Measurements from ENCODE around the gene S1PR3.

S1PR3 gene

GRCh38 chr9:88969646-88970373 is 21.5 kb upstream of the S1PR3 start:
- DNase-seq (ENCODE audit: low spot score): no peak

DNA sequence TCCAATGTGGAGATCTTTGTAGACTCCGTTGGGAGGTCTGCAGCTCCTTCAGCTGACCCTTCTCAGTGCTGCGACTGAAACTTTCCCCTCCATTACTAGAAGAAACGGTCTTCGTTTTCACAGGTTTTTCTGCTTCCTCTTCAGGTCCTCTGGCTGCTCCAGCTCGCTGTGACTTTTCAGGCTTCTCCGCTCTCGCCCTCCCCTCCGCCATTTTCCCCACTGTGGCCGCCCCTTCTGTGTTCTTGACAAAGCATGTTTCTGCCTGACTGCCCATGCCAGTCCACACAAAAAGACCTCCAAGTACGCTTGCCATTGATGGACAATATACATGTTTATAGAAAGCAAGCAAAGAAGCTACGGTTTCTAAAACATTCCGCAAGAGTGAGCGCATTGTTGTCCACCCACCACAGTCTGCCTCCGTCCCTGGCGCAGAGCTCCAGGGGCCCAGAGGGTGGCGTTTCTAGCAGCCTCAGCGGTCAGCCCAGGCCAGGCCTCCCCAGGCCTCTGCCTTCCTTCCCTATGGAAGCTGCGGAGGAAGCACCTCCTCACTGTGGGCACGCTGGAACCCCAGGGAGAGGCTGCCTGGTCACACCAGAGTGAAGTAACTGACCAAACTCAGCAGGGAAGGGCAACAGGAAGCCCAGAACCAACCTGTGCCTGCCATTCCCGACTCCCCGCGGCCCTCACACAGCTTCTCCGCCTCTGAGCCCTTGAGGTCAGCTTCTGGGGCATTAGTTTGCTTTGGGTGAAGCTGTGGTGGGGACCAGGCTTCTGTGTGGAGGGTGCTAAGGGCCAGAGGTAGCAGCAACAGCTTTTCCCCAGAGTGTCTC is 19.9 kb upstream of the S1PR3 start:
- no peak for DNase-seq (ENCODE audit: low spot score)

DNA sequence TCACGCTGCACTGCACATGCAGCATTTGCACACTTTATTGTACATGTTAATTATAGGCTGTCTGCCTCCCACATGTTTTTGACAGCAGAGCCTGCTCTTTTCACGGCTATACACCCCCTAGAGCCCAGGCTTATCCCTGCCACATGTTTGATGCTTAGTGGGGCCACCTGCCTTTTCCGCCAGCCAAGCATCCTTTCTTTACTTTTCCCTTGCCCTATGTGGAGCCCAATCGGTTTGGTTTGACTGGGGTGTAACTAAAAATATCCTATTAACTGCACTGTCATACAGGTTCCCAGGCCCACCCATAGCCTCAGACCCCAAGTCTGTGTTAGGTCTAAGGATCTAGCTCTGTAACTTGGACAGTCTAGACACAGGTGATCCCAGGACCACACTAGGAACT is 18.9 kb upstream of the S1PR3 start:
- no peak for DNase-seq (ENCODE audit: low spot score)

- no peak for DNase-seq (ENCODE audit: low spot score)
Measured at GRCh38 chr9:88973281-88974045, 17.8 kb upstream of the S1PR3 start.

DNA sequence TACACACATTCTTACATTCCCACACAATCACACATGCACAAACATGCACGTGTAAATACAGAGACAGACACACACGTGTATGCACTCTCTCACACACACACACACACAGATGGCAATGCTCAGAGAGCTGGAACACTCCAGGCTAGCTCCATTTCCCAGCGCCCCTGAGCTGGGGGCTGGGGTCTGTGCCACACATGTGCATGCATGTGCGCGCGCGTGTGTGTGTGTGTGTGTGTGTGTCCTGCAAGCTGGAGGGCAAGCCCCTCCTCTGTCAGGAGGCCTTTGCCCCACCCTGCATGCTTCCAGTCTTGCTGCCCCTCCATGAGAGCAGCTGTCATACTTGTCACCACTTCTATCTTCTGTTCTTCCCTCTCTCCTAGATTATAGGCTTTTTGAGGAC is 16.6 kb upstream of the S1PR3 start:
- no peak for DNase-seq (ENCODE audit: low spot score)

DNA sequence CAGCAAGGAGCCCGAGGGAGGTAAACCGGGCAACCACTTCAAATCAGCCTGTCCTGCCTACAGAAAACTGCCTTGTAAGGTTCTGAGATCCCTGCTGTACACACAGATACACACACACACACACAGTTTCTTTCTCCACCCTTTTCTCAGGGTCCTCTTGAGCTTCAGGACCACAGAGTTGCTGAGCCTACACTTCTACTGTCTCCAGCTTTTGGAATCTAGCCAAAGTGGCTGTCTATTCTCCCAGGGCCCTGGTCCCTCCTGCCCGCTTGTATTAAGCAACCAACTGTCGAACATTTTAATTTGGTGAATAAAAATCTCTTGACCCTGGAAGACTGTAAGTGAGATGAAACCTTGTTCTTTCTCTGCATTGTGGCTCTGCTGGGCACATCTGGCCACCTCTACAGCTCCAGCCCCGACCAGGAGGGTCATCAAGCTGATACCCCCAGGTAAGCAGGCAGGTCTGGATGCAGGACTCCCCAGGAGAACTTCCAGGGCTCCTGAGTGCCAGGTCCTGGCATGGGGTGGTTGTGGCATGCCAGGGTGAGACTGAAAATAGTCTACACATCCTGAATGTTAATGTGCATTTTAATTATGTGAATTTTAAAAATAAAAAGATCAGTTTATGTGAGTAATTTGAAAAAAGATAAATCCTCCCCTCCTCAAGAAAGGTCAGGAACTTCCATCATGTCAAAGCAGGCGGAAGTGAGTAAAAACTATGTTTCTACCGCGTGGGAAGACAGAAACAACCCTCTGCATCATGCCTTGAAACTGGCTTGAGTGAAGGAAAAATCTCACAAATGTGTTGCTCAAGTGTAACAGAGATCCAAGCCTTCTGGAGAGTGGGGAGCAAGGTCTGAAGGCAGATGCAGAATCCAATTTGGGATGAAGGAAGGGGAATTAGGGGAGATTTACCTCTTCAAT is 15.0 kb upstream of the S1PR3 start:
- DNase-seq (ENCODE audit: low spot score): no peak

- DNase-seq (ENCODE audit: low spot score): no peak
Measured at GRCh38 chr9:88976890-88977257, 14.4 kb upstream of the S1PR3 start.

GRCh38 chr9:88978034-88978433 is 13.2 kb upstream of the S1PR3 start:
- DNase-seq (ENCODE audit: low spot score): no peak

DNA sequence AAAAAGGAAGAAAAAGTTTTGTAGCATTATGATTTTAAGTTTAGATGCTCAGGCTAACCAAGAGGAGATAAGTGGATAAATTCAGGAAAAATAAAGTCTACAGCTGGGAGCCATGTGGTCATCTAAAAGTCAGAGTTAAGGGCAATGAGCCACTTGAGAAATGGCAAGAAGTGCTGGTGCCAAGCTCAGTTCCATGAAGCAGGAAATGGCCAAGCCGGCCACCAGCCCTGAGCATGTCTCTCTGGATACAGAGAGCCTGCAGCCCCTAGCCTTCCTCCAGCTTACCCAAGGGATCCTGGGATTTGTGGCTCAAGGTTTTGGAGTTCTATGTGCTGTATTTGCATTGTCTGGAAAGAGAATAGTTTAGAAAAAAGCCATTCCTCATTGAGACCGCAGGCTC is 12.2 kb upstream of the S1PR3 start:
- DNase-seq (ENCODE audit: low spot score): peak; percentile 19

- no peak for DNase-seq (ENCODE audit: low spot score)
Measured at GRCh38 chr9:88979791-88980190, 11.5 kb upstream of the S1PR3 start.

DNA sequence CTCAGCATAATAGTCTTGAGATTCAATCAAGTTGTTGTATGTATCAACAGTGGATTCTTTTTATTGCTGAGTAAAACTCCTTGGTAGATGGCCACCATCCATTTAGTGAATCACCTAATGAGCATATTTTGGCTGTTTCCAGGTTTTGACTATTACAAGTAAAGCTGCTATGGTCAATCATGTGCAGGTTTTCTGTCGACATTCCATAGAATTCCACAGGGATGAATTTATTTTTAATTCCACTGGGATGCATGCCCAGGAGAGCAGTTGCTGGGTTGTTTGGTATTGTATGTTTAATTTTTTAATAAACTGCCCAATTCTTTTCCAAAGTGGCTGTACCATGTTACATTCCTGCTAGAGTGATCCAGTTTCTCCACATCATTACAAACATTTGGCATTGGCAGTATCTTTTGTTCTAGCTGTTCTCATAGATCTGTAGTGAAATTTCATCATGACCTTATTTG is 10.5 kb upstream of the S1PR3 start:
- DNase-seq (ENCODE audit: low spot score): peak; percentile 83

- no peak for DNase-seq (ENCODE audit: low spot score)
Measured at GRCh38 chr9:88983865-88984542, 7.3 kb upstream of the S1PR3 start.

- DNase-seq (ENCODE audit: low spot score): no peak
Measured at GRCh38 chr9:88984543-88984883, 6.8 kb upstream of the S1PR3 start.

- no peak for DNase-seq (ENCODE audit: low spot score)
Measured at GRCh38 chr9:88985616-88986015, 5.7 kb upstream of the S1PR3 start.

DNA sequence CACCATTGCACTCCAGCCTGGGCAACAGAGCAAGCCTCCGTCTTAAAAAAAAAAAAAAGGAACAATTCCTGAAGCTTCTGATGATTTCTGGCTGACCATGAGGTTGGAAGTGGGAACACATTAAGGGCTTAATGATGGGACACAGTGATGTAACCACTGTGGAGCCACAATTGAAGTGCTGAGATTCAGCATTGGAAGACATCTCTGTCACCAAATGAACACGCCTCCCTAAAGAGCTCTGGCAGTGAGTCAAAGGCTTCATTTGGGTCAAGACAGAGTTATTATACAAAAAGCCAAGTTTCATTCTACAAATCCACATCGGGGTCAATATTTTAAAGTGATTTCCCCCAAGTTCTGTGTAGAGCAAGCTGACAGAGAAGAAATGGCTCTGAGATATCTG is 4.5 kb upstream of the S1PR3 start:
- DNase-seq (ENCODE audit: low spot score): no peak

- no peak for DNase-seq (ENCODE audit: low spot score)
Measured at GRCh38 chr9:88987661-88988060, 3.6 kb upstream of the S1PR3 start.

GRCh38 chr9:88988796-88989641 is 2.2 kb upstream of the S1PR3 start:
- peak; percentile 60 for DNase-seq (ENCODE audit: low spot score)

GRCh38 chr9:88990041-88990728 is 1.1 kb upstream of the S1PR3 start:
- DNase-seq (ENCODE audit: low spot score): no peak

DNA sequence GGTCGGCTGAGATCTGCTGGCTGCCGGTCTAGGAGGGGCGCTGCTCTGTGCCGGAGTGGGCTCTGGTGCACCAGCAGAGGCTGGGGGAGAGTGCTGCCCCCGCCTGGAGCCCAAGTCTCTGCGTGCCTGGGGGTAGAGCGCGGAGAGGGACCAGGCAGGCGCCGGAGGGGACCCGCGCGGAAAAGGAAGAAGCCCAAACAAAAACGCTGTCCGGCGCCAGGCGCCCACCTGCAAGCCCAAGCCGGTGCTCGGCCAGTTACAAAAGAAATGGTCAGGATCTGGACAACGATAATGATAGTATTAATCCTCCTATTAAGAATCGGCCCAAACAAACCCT is 571 bp upstream of the S1PR3 start:
- no peak for DNase-seq (ENCODE audit: low spot score)

- DNase-seq (ENCODE audit: low spot score): no peak
Measured at GRCh38 chr9:88992556-88992955, 1.3 kb downstream of the S1PR3 start.
